Measurements from ENCODE around the gene CLIP1.

DNA sequence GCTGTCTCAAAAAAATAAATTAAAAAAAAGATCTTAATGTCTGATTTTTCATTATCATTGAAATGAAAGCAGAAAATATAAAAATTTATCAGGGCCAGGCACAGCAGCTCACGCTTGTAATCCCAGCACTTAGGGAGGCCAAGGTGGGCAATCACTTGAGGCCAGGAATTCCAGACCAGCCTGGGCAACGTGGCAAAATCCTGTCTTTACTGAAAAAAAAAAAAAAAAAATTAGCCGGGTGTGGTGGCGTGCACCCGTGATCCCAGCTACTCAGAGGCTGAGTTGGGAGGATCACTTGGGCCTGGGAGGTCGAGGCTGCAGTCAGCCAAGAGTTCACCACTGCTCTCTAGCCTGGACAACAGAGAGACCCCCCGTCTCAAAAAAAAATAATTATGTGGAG, 37.6 kb upstream of the CLIP1 start:
- TF ChIP-seq CTCF (IDR thresholded peaks at IDR 0.05; ENCODE audit: insufficient read depth, low read length, poor library complexity, severe bottlenecking) (no peak), EZH2phosphoT487 (conservative IDR thresholded peaks at IDR 0.05; ENCODE audit: low read length) (no peak)
